MCF 10A (cell line): ENCODE data around the gene ARHGAP15. TPM values are rescaled to one million over a fixed set of nuclear protein-coding genes. Genes with fewer than 3 reads are reported as not detected.

Source experiments
- BruUV-seq: library from RNA; stranded (reverse); fragments of 400-500 nt; replicated peaks from 2 replicates; lab custom pipeline; 2021; lab: Mats Ljungman, UMichigan
- CTCF ChIA-PET: fragments of 300-600 bp; sonication (Branson Sonifier 250); formaldehyde crosslinking; extraction: SDS; loops from one replicate; lab custom pipeline; 2021; ENCODE audit warnings: antibody characterized with exemption, inconsistent platforms; lab: Yijun Ruan, JAX
- POLR2A ChIA-PET: fragments of 300-600, 350-650 bp; sonication (Branson Sonifier 250); formaldehyde crosslinking; extraction: SDS; loops from one replicate; lab custom pipeline; 2020; ENCODE audit warnings: antibody characterized with exemption, inconsistent platforms; lab: Yijun Ruan, JAX
- DNase-seq: peaks from one replicate; pipeline ENCODE4 v3.0.0-alpha.2; 2018; ENCODE audit not compliant: unreplicated experiment
- H3K27ac Mint-ChIP-seq: one replicate; pipeline ENCODE4 v1.8.0; 2022; ENCODE audit warnings: mild to moderate bottlenecking, low read depth, mixed read lengths; ENCODE audit not compliant: unreplicated experiment
- H3K27me3 Mint-ChIP-seq: one replicate; pipeline ENCODE4 v1.8.0; 2022; ENCODE audit warnings: mixed read lengths; ENCODE audit not compliant: insufficient read depth, unreplicated experiment
- H3K36me3 Mint-ChIP-seq: one replicate; pipeline ENCODE4 v1.8.0; 2022; ENCODE audit warnings: mild to moderate bottlenecking, moderate library complexity, mixed read lengths; ENCODE audit not compliant: insufficient read depth, unreplicated experiment
- H3K4me1 Mint-ChIP-seq: one replicate; pipeline ENCODE4 v1.8.0; 2022; ENCODE audit warnings: mixed read lengths; ENCODE audit not compliant: insufficient read depth, unreplicated experiment
- H3K4me3 Mint-ChIP-seq: one replicate; pipeline ENCODE4 v1.8.0; 2022; ENCODE audit warnings: mild to moderate bottlenecking, moderate library complexity, mixed read lengths; ENCODE audit not compliant: unreplicated experiment
- H3K9me3 Mint-ChIP-seq: one replicate; pipeline ENCODE4 v1.8.0; 2022; ENCODE audit warnings: mixed read lengths; ENCODE audit not compliant: unreplicated experiment
- intact Hi-C: fragments of 100-400 bp; cut with micrococcal nuclease; formaldehyde crosslinking; loops from 2 replicates; pipeline ENCODE4 v1.14.1; 2022
- total RNA-seq: library from RNA; stranded (reverse); gene quantifications from 2 replicates; pipeline ENCODE4 v1.2.3, GENCODE V29; 2022
- TF ChIP-seq, protein P1 (sequence below): fragments of 200-600 bp; IDR thresholded peaks from one replicate; pipeline ENCODE4 v1.8.0; 2022; ENCODE audit warnings: antibody characterized with exemption, mild to moderate bottlenecking; ENCODE audit not compliant: unreplicated experiment

The ARHGAP15 gene
- total RNA-seq, 1 experiment from 2014 or later = not detected

DNA sequence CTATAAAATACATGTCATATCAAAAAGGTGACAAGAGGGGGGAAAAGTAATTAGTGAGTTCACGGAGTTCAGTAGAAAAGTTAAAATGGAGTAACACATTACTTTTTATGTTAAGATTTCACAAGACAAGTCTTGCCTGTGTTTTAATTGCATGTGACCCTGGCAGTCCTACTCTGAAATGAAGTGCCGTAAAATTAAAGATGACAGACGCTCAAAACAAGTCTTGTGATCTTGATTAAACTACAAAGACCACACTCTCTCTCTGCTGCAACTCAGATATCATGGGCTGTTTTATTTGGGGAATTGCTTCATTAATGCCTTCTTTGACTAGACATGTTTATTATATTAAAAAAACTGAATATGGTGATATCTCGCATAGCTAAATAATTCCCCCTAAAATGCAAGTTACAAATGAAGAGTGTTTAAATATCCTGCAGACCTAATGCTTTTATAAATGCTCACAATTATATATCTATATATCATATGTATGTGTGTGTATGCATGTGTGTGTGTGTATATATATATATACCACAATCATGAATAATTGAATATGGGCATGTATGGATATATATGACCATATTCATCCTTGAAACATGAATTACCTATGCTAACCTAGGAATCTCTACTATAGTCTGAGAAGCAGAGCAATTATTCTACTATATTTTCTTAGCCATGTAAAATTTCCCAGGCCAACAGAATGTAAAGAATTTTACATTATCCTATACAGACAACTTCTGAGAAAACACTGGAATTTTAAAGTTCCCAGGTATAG lies 647.5 kb downstream of the ARHGAP15 start:
- CTCF ChIA-PET = no interaction called here
- H3K27me3 Mint-ChIP-seq = no peaks in the 10 kb centered on the region
- intact Hi-C loops = no loop called here
- no peak overlapping the region for H3K27ac Mint-ChIP-seq
- H3K4me1 Mint-ChIP-seq = no peaks in the 10 kb centered on the region
- H3K36me3 Mint-ChIP-seq = no peaks in the 10 kb centered on the region
- H3K4me3 Mint-ChIP-seq = no peak overlapping the region
- BruUV-seq = no TSS peak
- no peaks in the 10 kb centered on the region for H3K9me3 Mint-ChIP-seq
- DNase-seq = no peak
- TF ChIP-seq, protein P1, sequence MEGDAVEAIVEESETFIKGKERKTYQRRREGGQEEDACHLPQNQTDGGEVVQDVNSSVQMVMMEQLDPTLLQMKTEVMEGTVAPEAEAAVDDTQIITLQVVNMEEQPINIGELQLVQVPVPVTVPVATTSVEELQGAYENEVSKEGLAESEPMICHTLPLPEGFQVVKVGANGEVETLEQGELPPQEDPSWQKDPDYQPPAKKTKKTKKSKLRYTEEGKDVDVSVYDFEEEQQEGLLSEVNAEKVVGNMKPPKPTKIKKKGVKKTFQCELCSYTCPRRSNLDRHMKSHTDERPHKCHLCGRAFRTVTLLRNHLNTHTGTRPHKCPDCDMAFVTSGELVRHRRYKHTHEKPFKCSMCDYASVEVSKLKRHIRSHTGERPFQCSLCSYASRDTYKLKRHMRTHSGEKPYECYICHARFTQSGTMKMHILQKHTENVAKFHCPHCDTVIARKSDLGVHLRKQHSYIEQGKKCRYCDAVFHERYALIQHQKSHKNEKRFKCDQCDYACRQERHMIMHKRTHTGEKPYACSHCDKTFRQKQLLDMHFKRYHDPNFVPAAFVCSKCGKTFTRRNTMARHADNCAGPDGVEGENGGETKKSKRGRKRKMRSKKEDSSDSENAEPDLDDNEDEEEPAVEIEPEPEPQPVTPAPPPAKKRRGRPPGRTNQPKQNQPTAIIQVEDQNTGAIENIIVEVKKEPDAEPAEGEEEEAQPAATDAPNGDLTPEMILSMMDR = no peak
- POLR2A ChIA-PET = no interaction called here

DNA sequence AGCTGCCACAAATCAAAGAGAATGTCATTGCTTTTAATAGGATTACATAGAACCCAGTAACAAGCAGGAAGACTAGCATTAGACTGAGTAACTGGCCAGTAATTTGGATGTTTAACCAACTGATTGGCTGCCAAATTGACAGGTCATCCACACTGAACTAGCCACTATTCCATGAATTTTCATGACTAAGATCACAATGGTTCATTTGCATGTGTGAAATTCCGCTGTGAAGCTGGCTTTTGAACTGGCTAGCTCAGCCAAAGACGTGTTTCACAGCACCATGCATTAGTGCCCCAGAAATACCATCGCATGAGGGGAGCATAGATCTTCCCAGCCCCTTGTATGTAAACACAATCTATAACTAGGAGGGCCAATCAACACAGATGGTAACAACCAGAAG lies 649.8 kb downstream of the ARHGAP15 start:
- Mint-ChIP-seq H3K36me3 (no peaks in the 10 kb centered on the region), H3K27me3 (no peaks in the 10 kb centered on the region), H3K4me1 (no peaks in the 10 kb centered on the region), H3K4me3 (no peak overlapping the region), H3K27ac (no peak overlapping the region), H3K9me3 (no peaks in the 10 kb centered on the region)
- no peak for DNase-seq
- intact Hi-C loops = no loop called here
- BruUV-seq = no TSS peak
- CTCF ChIA-PET = interaction anchor here (0.7 to 1.6 kb wide), 2 partner anchors 10 to 236 kb away, joined by 3 to 5 read pairs; no protein-coding TSS in a partner anchor
- TF ChIP-seq, protein P1 = no peak
- POLR2A ChIA-PET = no interaction called here

- POLR2A ChIA-PET = no interaction called here
- intact Hi-C loops = no loop called here
- TF ChIP-seq, protein P1 = no peak
- DNase-seq = no peak
- no TSS peak for BruUV-seq
- H3K4me3 Mint-ChIP-seq = no peak overlapping the region
- H3K27me3 Mint-ChIP-seq = no peaks in the 10 kb centered on the region
- no peaks in the 10 kb centered on the region for H3K36me3 Mint-ChIP-seq
- H3K9me3 Mint-ChIP-seq = no peaks in the 10 kb centered on the region
- CTCF ChIA-PET = interaction anchor here (0.6 kb wide), 1 partner anchor 684 kb away, joined by 3 read pairs; no protein-coding TSS in a partner anchor
- H3K27ac Mint-ChIP-seq = no peak overlapping the region
- no peaks in the 10 kb centered on the region for H3K4me1 Mint-ChIP-seq
Observed at GRCh38 chr2:143786026-143786765, 657.0 kb downstream of the ARHGAP15 start.

DNA sequence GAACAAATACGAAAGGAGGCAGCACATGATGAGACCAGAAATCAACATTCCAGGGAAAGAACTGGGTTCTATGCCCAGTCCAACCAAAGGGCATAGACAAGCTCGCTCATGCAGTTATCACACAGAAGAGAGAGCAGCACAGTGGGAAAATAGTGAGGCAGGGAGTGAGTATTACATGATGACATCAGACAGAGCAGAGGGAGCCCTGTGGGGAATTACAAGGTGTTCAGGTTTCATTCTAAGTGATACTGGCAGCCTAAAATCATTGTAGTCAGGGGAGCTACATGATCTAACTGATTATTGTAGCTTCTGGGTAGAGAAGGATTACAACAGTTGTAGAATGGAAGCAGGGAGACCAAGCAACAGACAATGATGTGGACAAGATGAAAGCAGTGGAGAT lies 658.5 kb downstream of the ARHGAP15 start:
- TF ChIP-seq, protein P1 = no peak
- Mint-ChIP-seq H3K4me3 (no peak overlapping the region), H3K27ac (no peak overlapping the region), H3K27me3 (no peaks in the 10 kb centered on the region), H3K4me1 (no peaks in the 10 kb centered on the region), H3K36me3 (no peaks in the 10 kb centered on the region), H3K9me3 (no peaks in the 10 kb centered on the region)
- intact Hi-C loops = no loop called here
- POLR2A ChIA-PET = no interaction called here
- BruUV-seq = no TSS peak
- no peak for DNase-seq
- CTCF ChIA-PET = interaction anchor here (0.7 to 1.2 kb wide), 2 partner anchors 103 to 314 kb away, joined by 3 read pairs; no protein-coding TSS in a partner anchor
